Measurements from ENCODE around the gene ATOSA.

GRCh38 chr15:52636459-52636858 is 42.7 kb downstream of the ATOSA start:
- TF ChIP-seq CTCF (conservative IDR thresholded peaks at IDR 0.05 in 1 of 2, IDR thresholded peaks at IDR 0.05 in 1 of 2; ENCODE audit: extremely low read depth in 1 of 2, insufficient read depth in 1 of 2, low read depth in 1 of 2, low read length in 2 of 2) = no peak
- TF ChIP-seq EZH2 (IDR thresholded peaks at IDR 0.05; ENCODE audit: borderline replicate concordance, low read length) = no peak

Measured in mammary epithelial cell (primary cell).